ENCODE results near the gene SNAI3. TPM values are rescaled to one million over a fixed set of nuclear protein-coding genes. Genes with fewer than 3 reads are reported as not detected.

The SNAI3 gene
- total and polyA plus RNA-seq, 4 experiments from 2014 or later, result 11.6 to 22.9 (median 14.8) TPM

DNA sequence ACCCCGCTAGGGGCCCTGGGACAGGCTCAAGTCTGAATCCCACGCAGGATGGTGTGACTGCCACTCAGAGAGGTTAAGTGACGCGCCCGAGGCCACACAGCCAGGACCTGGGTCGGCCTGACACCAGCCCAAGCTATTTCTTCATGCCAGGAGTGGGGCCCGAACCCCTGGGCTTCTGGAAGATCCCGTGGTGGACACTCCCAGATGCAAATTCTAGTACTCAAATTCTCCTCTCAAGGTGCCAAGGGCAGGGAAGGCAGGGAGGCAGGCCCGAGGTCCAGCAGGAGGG, 42.7 kb downstream of the SNAI3 start:
- H3K4me3 Mint-ChIP-seq, result no peak overlapping the region
- no peak overlapping the region for H3K4me3 ChIP-seq (ENCODE audit: low read length in 2 of 2)
- no peak overlapping the region for H3K27ac ChIP-seq (ENCODE audit: low read depth, low read length)
- POLR2A ChIA-PET (ENCODE audit: partially characterized antibody), result interaction anchor here (1.3 to 2.6 kb wide), 2 partner anchors 24 to 63 kb away, joined by 4 to 7 read pairs; partner anchors contain the start of genes CTU2 and RNF166
- no peak for DNase-seq
- H3K27ac Mint-ChIP-seq, result no peak overlapping the region
- intact Hi-C loops (cut with micrococcal nuclease), result no loop called here
- peaks cover 7 to 26% (median 13%) of the 10 kb centered on the region in 4 donors for H3K4me1 Mint-ChIP-seq
- peaks cover 14 to 18% of the 10 kb centered on the region in 2 donors for H3K36me3 Mint-ChIP-seq
- peaks cover 25% of the 10 kb centered on the region for H3K4me1 ChIP-seq (ENCODE audit: insufficient read depth, low read length)
- H3K36me3 ChIP-seq (ENCODE audit: insufficient read depth, low read length), result no peaks in the 10 kb centered on the region
- peaks cover 0 to 3% of the 10 kb centered on the region in 2 donors for H3K27me3 Mint-ChIP-seq
- CTCF ChIA-PET (ENCODE audit: partially characterized antibody), result no interaction called here
- H3K9me3 Mint-ChIP-seq, result peaks cover 0 to 2% (median 0%) of the 10 kb centered on the region in 8 donors
- H3K9me3 ChIP-seq (ENCODE audit: control insufficient read depth in 1 of 2, low read length in 2 of 2), result no peaks in the 10 kb centered on the region
- H3K27me3 ChIP-seq (ENCODE audit: insufficient read depth, low read length), result peaks cover 10% of the 10 kb centered on the region

GRCh38 chr16:88642881-88643643, 43.2 kb downstream of the SNAI3 start:
- CTCF ChIA-PET (ENCODE audit: partially characterized antibody), result no interaction called here
- Histone ChIP-seq H3K4me1 (ENCODE audit: insufficient read depth, low read length) (peaks cover 26% of the 10 kb centered on the region), H3K4me3 (ENCODE audit: low read length in 2 of 2) (no peak overlapping the region), H3K36me3 (ENCODE audit: insufficient read depth, low read length) (no peaks in the 10 kb centered on the region), H3K9me3 (ENCODE audit: control insufficient read depth in 1 of 2, low read length in 2 of 2) (no peaks in the 10 kb centered on the region), H3K27ac (ENCODE audit: low read depth, low read length) (no peak overlapping the region), H3K27me3 (ENCODE audit: insufficient read depth, low read length) (peaks cover 11% of the 10 kb centered on the region)
- Mint-ChIP-seq H3K27ac (peak overlapping the region in 1 of 7 donors; percentile 58), H3K27me3 (peaks cover 0 to 3% of the 10 kb centered on the region in 2 donors), H3K36me3 (peaks cover 12 to 18% of the 10 kb centered on the region in 2 donors), H3K9me3 (peaks cover 0 to 2% (median 0%) of the 10 kb centered on the region in 8 donors), H3K4me3 (no peak overlapping the region), H3K4me1 (peaks cover 9 to 31% (median 18%) of the 10 kb centered on the region in 4 donors)
- DNase-seq, result no peak
- POLR2A ChIA-PET (ENCODE audit: partially characterized antibody), result interaction anchor here (0.8 to 5.0 kb wide), 7 partner anchors 10 to 63 kb away, joined by 3 to 34 read pairs (median 5); partner anchors contain the start of genes CTU2 and RNF166
- intact Hi-C loops (cut with micrococcal nuclease), result no loop called here

DNA sequence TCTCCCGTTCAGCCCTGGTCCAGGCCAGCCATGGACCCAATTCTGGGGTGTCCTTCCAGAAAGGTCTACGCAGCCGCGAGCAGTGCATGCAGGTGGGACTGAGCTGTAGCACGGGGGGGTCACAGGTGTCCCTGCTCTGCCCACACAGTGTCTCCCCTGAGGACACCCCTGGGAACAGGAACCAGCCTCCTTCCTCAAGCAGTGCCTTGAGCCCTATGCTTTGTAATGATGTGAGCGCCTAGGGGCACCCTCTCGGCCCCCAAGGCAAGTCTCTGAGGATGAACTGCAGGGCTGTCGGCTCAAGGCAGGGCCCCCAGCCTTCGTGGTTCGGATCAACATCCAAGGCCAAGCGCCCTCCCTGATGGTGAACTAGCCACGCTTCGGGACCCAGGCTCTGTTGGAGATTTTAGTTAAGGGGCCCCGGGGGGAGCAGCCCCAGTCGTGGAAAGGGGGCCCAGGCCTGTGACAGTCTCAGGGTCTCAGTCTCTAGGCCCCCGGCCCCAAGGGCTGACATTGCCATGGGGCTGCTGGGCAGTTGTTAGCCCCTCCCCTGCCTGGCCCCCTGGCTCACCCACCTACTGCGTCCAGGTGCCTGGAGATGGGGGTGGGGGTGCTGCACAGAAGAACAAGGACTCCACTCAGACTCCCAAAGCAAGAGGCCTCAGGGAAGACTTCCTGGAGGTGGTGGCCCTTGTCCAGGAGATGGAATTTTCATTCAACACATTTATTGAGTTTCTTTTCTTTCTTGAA, 45.6 kb downstream of the SNAI3 start:
- H3K27ac ChIP-seq (ENCODE audit: low read depth, low read length), result no peak overlapping the region
- DNase-seq, result no peak
- peaks cover 11% of the 10 kb centered on the region for H3K27me3 ChIP-seq (ENCODE audit: insufficient read depth, low read length)
- H3K36me3 ChIP-seq (ENCODE audit: insufficient read depth, low read length), result no peaks in the 10 kb centered on the region
- H3K27me3 Mint-ChIP-seq, result peaks cover 0 to 9% of the 10 kb centered on the region in 2 donors
- H3K4me1 ChIP-seq (ENCODE audit: insufficient read depth, low read length), result peaks cover 43% of the 10 kb centered on the region
- peaks cover 16 to 18% of the 10 kb centered on the region in 2 donors for H3K36me3 Mint-ChIP-seq
- intact Hi-C loops (cut with micrococcal nuclease), result no loop called here
- no peaks in the 10 kb centered on the region for H3K9me3 ChIP-seq (ENCODE audit: control insufficient read depth in 1 of 2, low read length in 2 of 2)
- H3K27ac Mint-ChIP-seq, result peak overlapping the region in 3 of 7 donors; percentile 64 to 84 (median 82)
- H3K4me3 Mint-ChIP-seq, result peak overlapping the region in 3 of 8 donors; percentile 15 to 73 (median 58)
- no peak overlapping the region for H3K4me3 ChIP-seq (ENCODE audit: low read length in 2 of 2)
- H3K9me3 Mint-ChIP-seq, result peaks cover 0 to 7% (median 0%) of the 10 kb centered on the region in 8 donors
- H3K4me1 Mint-ChIP-seq, result peaks cover 16 to 51% (median 32%) of the 10 kb centered on the region in 4 donors
- CTCF ChIA-PET (ENCODE audit: partially characterized antibody), result no interaction called here
- POLR2A ChIA-PET (ENCODE audit: partially characterized antibody), result interaction anchor here (1.1 to 5.0 kb wide), 7 partner anchors 8 to 141 kb away, joined by 3 to 35 read pairs (median 4); partner anchors contain the start of genes CYBA and MVD

- H3K36me3 Mint-ChIP-seq, result peaks cover 15 to 16% of the 10 kb centered on the region in 2 donors
Measured at GRCh38 chr16:88640039-88640495, 46.2 kb downstream of the SNAI3 start.

GRCh38 chr16:88639231-88640038, 46.9 kb downstream of the SNAI3 start:
- Histone ChIP-seq H3K9me3 (ENCODE audit: control insufficient read depth in 1 of 2, low read length in 2 of 2) (no peaks in the 10 kb centered on the region), H3K4me3 (ENCODE audit: low read length in 2 of 2) (no peak overlapping the region), H3K27ac (ENCODE audit: low read depth, low read length) (no peak overlapping the region), H3K27me3 (ENCODE audit: insufficient read depth, low read length) (peaks cover 11% of the 10 kb centered on the region), H3K4me1 (ENCODE audit: insufficient read depth, low read length) (peaks cover 50% of the 10 kb centered on the region), H3K36me3 (ENCODE audit: insufficient read depth, low read length) (no peaks in the 10 kb centered on the region)
- H3K4me3 Mint-ChIP-seq, result peak overlapping the region in 2 of 8 donors; percentile 58 to 63
- intact Hi-C loops (cut with micrococcal nuclease), result loop anchor here (5.0 kb wide), 2 partner anchors 48 to 63 kb away; partner anchors contain the start of gene SNAI3
- peak overlapping the region in 2 of 7 donors; percentile 84 to 92 for H3K27ac Mint-ChIP-seq
- CTCF ChIA-PET (ENCODE audit: partially characterized antibody), result interaction anchor here (1.0 to 1.4 kb wide), 2 partner anchors 19 to 78 kb away, joined by 3 read pairs; no protein-coding TSS in a partner anchor
- H3K27me3 Mint-ChIP-seq, result peaks cover 0 to 9% of the 10 kb centered on the region in 2 donors
- H3K9me3 Mint-ChIP-seq, result peaks cover 0 to 5% (median 0%) of the 10 kb centered on the region in 8 donors
- DNase-seq, result no peak
- H3K4me1 Mint-ChIP-seq, result peaks cover 15 to 48% (median 32%) of the 10 kb centered on the region in 4 donors
- peaks cover 11 to 12% of the 10 kb centered on the region in 2 donors for H3K36me3 Mint-ChIP-seq
- POLR2A ChIA-PET (ENCODE audit: partially characterized antibody), result interaction anchor here (1.0 to 5.0 kb wide), 9 partner anchors 9 to 142 kb away, joined by 3 to 35 read pairs (median 4); partner anchors contain the start of genes CTU2, CYBA and RNF166

More at GRCh38 chr16:88640039-88640495, 46.2 kb downstream of the SNAI3 start:
- ChIA-PET CTCF (ENCODE audit: partially characterized antibody) (no interaction called here), POLR2A (ENCODE audit: partially characterized antibody) (interaction anchor here (1.0 to 5.0 kb wide), 7 partner anchors 9 to 142 kb away, joined by 3 to 35 read pairs (median 4); partner anchors contain the start of genes CYBA and MVD)
- peaks cover 48% of the 10 kb centered on the region for H3K4me1 ChIP-seq (ENCODE audit: insufficient read depth, low read length)
- H3K4me3 Mint-ChIP-seq, result peak overlapping the region in 4 of 8 donors; percentile 15 to 73 (median 60)
- H3K9me3 Mint-ChIP-seq, result peaks cover 0 to 6% (median 0%) of the 10 kb centered on the region in 8 donors
- no peak overlapping the region for H3K4me3 ChIP-seq (ENCODE audit: low read length in 2 of 2)
- intact Hi-C loops (cut with micrococcal nuclease), result no loop called here
- no peaks in the 10 kb centered on the region for H3K36me3 ChIP-seq (ENCODE audit: insufficient read depth, low read length)
- no peak for DNase-seq
- H3K27me3 Mint-ChIP-seq, result peaks cover 0 to 9% of the 10 kb centered on the region in 2 donors
- H3K27ac ChIP-seq (ENCODE audit: low read depth, low read length), result no peak overlapping the region
- H3K4me1 Mint-ChIP-seq, result peaks cover 17 to 48% (median 36%) of the 10 kb centered on the region in 4 donors
- H3K27me3 ChIP-seq (ENCODE audit: insufficient read depth, low read length), result peaks cover 11% of the 10 kb centered on the region
- H3K27ac Mint-ChIP-seq, result peak overlapping the region in 4 of 7 donors; percentile 47 to 84 (median 70)
- H3K9me3 ChIP-seq (ENCODE audit: control insufficient read depth in 1 of 2, low read length in 2 of 2), result no peaks in the 10 kb centered on the region

Measured in CD4-positive, alpha-beta memory T cell (primary cell).